Liver (tissue), 3 donors: ENCODE measurements around the gene ANTXR1.

Experiments
- CTCF ChIP-seq: fragments of 150-350 bp; IDR thresholded peaks from 2 replicates; pipeline ENCODE4 v1.5.1; 2017; ENCODE audit warnings: improper control_type of control experiment, low read depth, low read length; ENCODE audit not compliant: missing input control
- FOXA2 ChIP-seq: IDR thresholded peaks from 2 replicates; pipeline ENCODE4 v1.6.1; 2016; ENCODE audit warnings: antibody characterized with exemption
- REST ChIP-seq: IDR thresholded peaks from 2 replicates; pipeline ENCODE4 v1.6.1; 2016; ENCODE audit warnings: antibody characterized with exemption, mild to moderate bottlenecking
- SP1 ChIP-seq: IDR thresholded peaks from 2 replicates; pipeline ENCODE4 v1.6.1; 2018; ENCODE audit warnings: antibody characterized with exemption, mild to moderate bottlenecking
- TAF1 ChIP-seq: conservative IDR thresholded peaks from 2 replicates; pipeline ENCODE4 v1.6.1; 2016; ENCODE audit warnings: antibody characterized with exemption, mild to moderate bottlenecking
- ZBTB33 ChIP-seq: IDR thresholded peaks from 2 replicates; pipeline ENCODE4 v1.6.1; 2016; ENCODE audit warnings: antibody characterized with exemption
- donor health status: healthy.
- donor health status: healthy.

- no peak for TF ChIP-seq CTCF
- TF ChIP-seq SP1, result no peak
- no peak for TF ChIP-seq TAF1
- TF ChIP-seq REST, result no peak
- TF ChIP-seq ZBTB33, result no peak
- no peak for TF ChIP-seq FOXA2
These were observed 200.8 kb downstream of the ANTXR1 start for GRCh38 chr2:69213782-69214181.
